ENCODE measurements around the gene PRXL2A.
"Not testable (repeated sequence)": the region's sequence is repeated elsewhere in the genome, so short reads cannot be mapped to it uniquely, and the experiment has no call there.

The PRXL2A gene

GRCh38 chr10:80468806-80469421, 60.6 kb downstream of the PRXL2A start:
- H3K4me3 ChIP-seq (ENCODE audit: low read length): no peak overlapping the region
- H3K36me3 ChIP-seq (ENCODE audit: control insufficient read depth, insufficient read depth, low read length): no peaks in the 10 kb centered on the region
- no peak overlapping the region for H3K9ac ChIP-seq (ENCODE audit: low read length)

GRCh38 chr10:80470266-80470665, 61.9 kb downstream of the PRXL2A start:
- peaks cover 47% of the 10 kb centered on the region for H3K4me1 ChIP-seq (ENCODE audit: control insufficient read depth, insufficient read depth, low read length)
- no peak overlapping the region for H3K9ac ChIP-seq (ENCODE audit: low read length)
- H3K27me3 ChIP-seq (ENCODE audit: control insufficient read depth, insufficient read depth, low read length): no peaks in the 10 kb centered on the region
- no peak overlapping the region for H3K4me3 ChIP-seq (ENCODE audit: low read length)
- H3K9me3 ChIP-seq (ENCODE audit: control insufficient read depth, low read length): no peaks in the 10 kb centered on the region
- H3K36me3 ChIP-seq (ENCODE audit: control insufficient read depth, insufficient read depth, low read length): no peaks in the 10 kb centered on the region

More at GRCh38 chr10:80468806-80469421, 60.6 kb downstream of the PRXL2A start:
- Histone ChIP-seq H3K9me3 (ENCODE audit: control insufficient read depth, low read length) (no peaks in the 10 kb centered on the region), H3K27me3 (ENCODE audit: control insufficient read depth, insufficient read depth, low read length) (no peaks in the 10 kb centered on the region), H3K4me1 (ENCODE audit: control insufficient read depth, insufficient read depth, low read length) (peaks cover 49% of the 10 kb centered on the region)

- H3K36me3 ChIP-seq (ENCODE audit: control insufficient read depth, insufficient read depth, low read length): no peaks in the 10 kb centered on the region
- H3K9me3 ChIP-seq (ENCODE audit: control insufficient read depth, low read length): no peaks in the 10 kb centered on the region
- H3K4me3 ChIP-seq (ENCODE audit: low read length): no peak overlapping the region
- H3K27me3 ChIP-seq (ENCODE audit: control insufficient read depth, insufficient read depth, low read length): no peaks in the 10 kb centered on the region
- peaks cover 41% of the 10 kb centered on the region for H3K4me1 ChIP-seq (ENCODE audit: control insufficient read depth, insufficient read depth, low read length)
- no peak overlapping the region for H3K9ac ChIP-seq (ENCODE audit: low read length)
Observed at GRCh38 chr10:80471001-80471400, 62.6 kb downstream of the PRXL2A start.

- no peak overlapping the region for H3K4me3 ChIP-seq (ENCODE audit: low read length)
- no peaks in the 10 kb centered on the region for H3K36me3 ChIP-seq (ENCODE audit: control insufficient read depth, insufficient read depth, low read length)
- H3K4me1 ChIP-seq (ENCODE audit: control insufficient read depth, insufficient read depth, low read length): peaks cover 41% of the 10 kb centered on the region
- no peaks in the 10 kb centered on the region for H3K27me3 ChIP-seq (ENCODE audit: control insufficient read depth, insufficient read depth, low read length)
- no peaks in the 10 kb centered on the region for H3K9me3 ChIP-seq (ENCODE audit: control insufficient read depth, low read length)
- H3K9ac ChIP-seq (ENCODE audit: low read length): no peak overlapping the region
Observed at GRCh38 chr10:80471715-80472233, 63.4 kb downstream of the PRXL2A start.

DNA sequence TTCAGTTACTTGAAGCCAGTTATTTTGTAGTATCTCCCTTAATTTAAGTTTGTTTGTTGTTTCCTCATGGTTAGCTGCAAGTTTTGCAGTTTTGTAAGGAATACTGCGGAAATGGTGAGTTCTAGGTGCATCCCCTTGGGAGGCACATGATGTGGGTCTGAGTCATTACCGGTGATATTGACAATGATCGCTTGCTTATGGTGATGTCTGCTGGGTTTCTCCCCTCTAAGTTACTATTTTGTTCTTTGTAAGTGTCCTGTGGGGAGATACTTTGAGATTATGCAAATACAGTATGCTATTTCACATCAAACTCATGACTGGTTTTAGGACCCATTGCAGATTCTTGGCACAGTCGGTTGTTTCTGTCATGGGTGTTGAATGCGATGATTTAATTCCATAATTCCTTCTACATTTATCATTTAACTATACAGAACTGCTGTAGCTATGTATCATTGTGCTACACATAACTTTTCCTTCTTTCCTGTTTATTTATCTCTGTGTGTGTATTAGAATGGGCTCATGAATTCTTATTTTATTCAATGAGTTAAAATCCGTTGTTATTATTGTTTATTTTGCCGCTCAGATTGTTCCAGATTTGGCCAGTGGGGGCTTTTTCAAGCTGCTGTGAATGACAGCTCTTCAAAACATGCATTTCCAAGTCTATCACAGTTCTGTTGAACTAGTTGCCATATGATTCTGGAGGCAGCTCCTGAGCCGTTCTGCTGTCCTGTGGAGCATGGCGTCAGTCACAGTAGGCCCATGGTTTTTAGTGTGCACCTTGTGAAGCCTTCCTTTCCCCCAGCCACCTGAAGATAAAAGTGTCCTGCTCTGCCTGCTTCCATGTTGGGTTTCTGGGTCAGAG, 64.1 kb downstream of the PRXL2A start:
- Histone ChIP-seq H3K4me3 (ENCODE audit: low read length) (no peak overlapping the region), H3K9ac (ENCODE audit: low read length) (no peak overlapping the region), H3K9me3 (ENCODE audit: control insufficient read depth, low read length) (no peaks in the 10 kb centered on the region), H3K4me1 (ENCODE audit: control insufficient read depth, insufficient read depth, low read length) (peaks cover 40% of the 10 kb centered on the region), H3K36me3 (ENCODE audit: control insufficient read depth, insufficient read depth, low read length) (no peaks in the 10 kb centered on the region), H3K27me3 (ENCODE audit: control insufficient read depth, insufficient read depth, low read length) (no peaks in the 10 kb centered on the region)

GRCh38 chr10:80473096-80473657, 64.8 kb downstream of the PRXL2A start:
- Histone ChIP-seq H3K9me3 (ENCODE audit: control insufficient read depth, low read length) (no peaks in the 10 kb centered on the region), H3K36me3 (ENCODE audit: control insufficient read depth, insufficient read depth, low read length) (no peaks in the 10 kb centered on the region), H3K4me3 (ENCODE audit: low read length) (no peak overlapping the region), H3K4me1 (ENCODE audit: control insufficient read depth, insufficient read depth, low read length) (peaks cover 33% of the 10 kb centered on the region), H3K27me3 (ENCODE audit: control insufficient read depth, insufficient read depth, low read length) (no peaks in the 10 kb centered on the region), H3K9ac (ENCODE audit: low read length) (no peak overlapping the region)

DNA sequence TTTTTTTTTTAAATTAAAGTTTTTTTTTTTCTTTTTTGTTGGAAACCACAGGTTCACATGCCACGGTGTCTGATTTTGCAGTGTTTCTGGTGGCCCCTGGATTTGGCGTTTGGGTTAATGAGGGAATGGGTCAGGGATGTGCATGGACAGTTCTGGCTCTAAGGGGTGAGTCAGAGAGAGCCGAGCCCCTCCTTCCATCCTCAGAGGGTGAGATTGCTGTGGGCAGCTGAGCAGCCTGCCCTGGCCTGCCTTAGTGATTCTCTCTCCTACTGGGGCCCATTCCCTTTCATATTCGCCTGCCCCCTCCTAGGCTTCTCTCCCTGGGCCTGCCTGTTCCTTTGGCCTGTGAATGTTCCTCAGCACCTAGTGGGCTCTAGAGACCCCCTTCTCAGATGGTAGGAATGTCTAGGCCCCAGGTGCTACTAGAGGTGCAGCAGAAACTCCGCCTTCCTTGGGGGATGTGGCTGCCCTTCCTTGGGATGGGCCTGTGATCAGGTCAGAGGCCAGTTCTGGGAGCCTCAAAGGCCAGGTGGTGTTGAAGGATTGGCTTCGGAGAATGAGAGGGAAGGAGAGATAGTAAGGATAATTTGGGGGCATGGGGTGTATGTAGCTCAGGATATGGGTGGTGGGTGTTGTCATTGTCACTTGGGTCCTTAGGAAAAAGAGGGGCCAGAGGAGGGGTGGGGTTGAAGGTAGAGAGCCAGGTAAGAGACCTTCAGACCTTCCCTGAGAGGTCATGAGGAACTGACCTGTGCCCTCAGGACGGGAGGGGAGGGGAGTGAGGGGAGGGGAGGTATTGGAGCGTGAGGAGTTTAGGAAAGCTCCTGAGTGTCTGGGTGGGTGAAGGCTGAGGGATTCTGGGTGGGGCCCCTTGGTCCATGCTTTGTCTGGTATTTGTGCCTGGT, 65.6 kb downstream of the PRXL2A start:
- no peaks in the 10 kb centered on the region for H3K9me3 ChIP-seq (ENCODE audit: control insufficient read depth, low read length)
- no peak overlapping the region for H3K4me3 ChIP-seq (ENCODE audit: low read length)
- no peaks in the 10 kb centered on the region for H3K27me3 ChIP-seq (ENCODE audit: control insufficient read depth, insufficient read depth, low read length)
- no peak overlapping the region for H3K9ac ChIP-seq (ENCODE audit: low read length)
- peaks cover 28% of the 10 kb centered on the region for H3K4me1 ChIP-seq (ENCODE audit: control insufficient read depth, insufficient read depth, low read length)
- H3K36me3 ChIP-seq (ENCODE audit: control insufficient read depth, insufficient read depth, low read length): no peaks in the 10 kb centered on the region

GRCh38 chr10:80474597-80474910, 66.2 kb downstream of the PRXL2A start:
- Histone ChIP-seq H3K27me3 (ENCODE audit: control insufficient read depth, insufficient read depth, low read length) (no peaks in the 10 kb centered on the region), H3K4me1 (ENCODE audit: control insufficient read depth, insufficient read depth, low read length) (peaks cover 28% of the 10 kb centered on the region), H3K9me3 (ENCODE audit: control insufficient read depth, low read length) (no peaks in the 10 kb centered on the region), H3K4me3 (ENCODE audit: low read length) (no peak overlapping the region), H3K36me3 (ENCODE audit: control insufficient read depth, insufficient read depth, low read length) (no peaks in the 10 kb centered on the region), H3K9ac (ENCODE audit: low read length) (no peak overlapping the region)

DNA sequence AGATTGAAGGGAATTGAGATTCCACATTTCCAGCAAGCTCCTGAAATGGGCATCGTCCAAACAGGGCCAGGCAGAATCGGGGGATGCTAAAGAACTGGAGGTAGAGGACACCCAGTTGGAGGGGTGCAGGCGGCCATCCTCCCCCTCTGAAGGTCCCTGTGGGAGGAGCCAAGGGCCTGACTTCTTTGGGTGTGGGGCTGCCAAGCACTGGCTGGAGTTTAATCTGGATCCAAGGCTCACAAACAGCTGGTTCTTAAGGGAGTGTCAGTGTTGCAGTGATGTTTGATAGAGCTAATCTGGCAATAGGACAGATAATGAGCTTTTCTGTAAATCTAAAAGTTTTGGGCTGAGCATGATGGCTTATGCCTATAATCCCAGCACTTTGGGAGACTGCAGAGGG, 66.6 kb downstream of the PRXL2A start:
- Histone ChIP-seq H3K27me3 (ENCODE audit: control insufficient read depth, insufficient read depth, low read length) (no peaks in the 10 kb centered on the region), H3K9me3 (ENCODE audit: control insufficient read depth, low read length) (no peaks in the 10 kb centered on the region), H3K4me3 (ENCODE audit: low read length) (no peak overlapping the region), H3K9ac (ENCODE audit: low read length) (no peak overlapping the region), H3K4me1 (ENCODE audit: control insufficient read depth, insufficient read depth, low read length) (peaks cover 28% of the 10 kb centered on the region), H3K36me3 (ENCODE audit: control insufficient read depth, insufficient read depth, low read length) (no peaks in the 10 kb centered on the region)

DNA sequence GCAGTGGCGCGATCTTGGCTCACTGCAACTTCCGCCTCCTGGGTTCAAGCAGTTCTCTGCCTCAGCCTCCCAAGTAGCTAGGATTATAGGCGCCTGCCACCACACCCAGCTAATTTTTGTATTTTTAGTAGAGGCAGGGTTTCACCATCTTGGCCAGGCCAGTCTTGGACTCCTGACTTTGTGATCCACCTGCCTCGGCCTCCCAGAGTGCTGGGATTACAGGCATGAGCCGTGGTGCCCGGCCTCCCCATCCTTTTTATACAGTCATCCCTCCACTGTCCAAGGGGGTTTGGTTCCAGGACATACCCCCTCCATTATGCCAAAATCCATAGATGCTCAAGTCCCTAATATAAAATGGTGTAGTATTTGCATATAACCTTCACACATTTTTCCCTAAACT, 67.3 kb downstream of the PRXL2A start:
- H3K4me3 ChIP-seq (ENCODE audit: low read length); H3K36me3 ChIP-seq (ENCODE audit: control insufficient read depth, insufficient read depth, low read length); H3K9ac ChIP-seq (ENCODE audit: low read length); H3K27me3 ChIP-seq (ENCODE audit: control insufficient read depth, insufficient read depth, low read length); H3K9me3 ChIP-seq (ENCODE audit: control insufficient read depth, low read length): not testable (repeated sequence)
- peaks cover 28% of the 10 kb centered on the region for H3K4me1 ChIP-seq (ENCODE audit: control insufficient read depth, insufficient read depth, low read length)

DNA sequence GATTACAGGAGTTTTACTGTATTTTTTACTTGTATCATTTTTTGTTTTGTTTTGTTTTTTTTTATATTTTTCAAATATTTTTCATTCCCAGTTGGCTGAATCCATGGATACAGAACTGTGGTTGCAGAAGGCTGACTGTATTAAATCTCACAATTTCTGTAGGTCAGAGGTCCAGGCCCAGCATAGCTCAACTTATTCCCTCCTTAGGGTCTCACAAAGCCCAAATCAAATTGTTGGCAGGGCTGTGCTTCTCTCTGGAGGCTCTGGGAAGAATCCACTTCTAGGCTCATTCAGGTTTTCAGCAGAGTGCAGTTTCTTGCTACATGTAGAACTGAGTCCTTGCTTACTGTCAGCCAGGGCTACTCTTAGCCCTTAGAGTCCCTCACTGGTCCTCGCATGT, 68.3 kb downstream of the PRXL2A start:
- Histone ChIP-seq H3K4me1 (ENCODE audit: control insufficient read depth, insufficient read depth, low read length) (peaks cover 18% of the 10 kb centered on the region), H3K27me3 (ENCODE audit: control insufficient read depth, insufficient read depth, low read length) (no peaks in the 10 kb centered on the region), H3K4me3 (ENCODE audit: low read length) (no peak overlapping the region), H3K36me3 (ENCODE audit: control insufficient read depth, insufficient read depth, low read length) (no peaks in the 10 kb centered on the region), H3K9me3 (ENCODE audit: control insufficient read depth, low read length) (no peaks in the 10 kb centered on the region), H3K9ac (ENCODE audit: low read length) (no peak overlapping the region)

Data from mucosa of stomach (tissue), 1 donor.